ENCODE measurements around the gene CDKL4.

- TF ChIP-seq ZNF792 (tag by site-specific recombination; IDR thresholded peaks at IDR 0.05) (no peak), ZNF274 (IDR thresholded peaks at IDR 0.05; ENCODE audit: low read length) (no peak), ZNF274 (tag by site-specific recombination; IDR thresholded peaks at IDR 0.05; ENCODE audit: borderline replicate concordance) (no peak), ZNF140 (tag by site-specific recombination; IDR thresholded peaks at IDR 0.05) (no peak)
- TF ChIP-seq, protein P1, sequence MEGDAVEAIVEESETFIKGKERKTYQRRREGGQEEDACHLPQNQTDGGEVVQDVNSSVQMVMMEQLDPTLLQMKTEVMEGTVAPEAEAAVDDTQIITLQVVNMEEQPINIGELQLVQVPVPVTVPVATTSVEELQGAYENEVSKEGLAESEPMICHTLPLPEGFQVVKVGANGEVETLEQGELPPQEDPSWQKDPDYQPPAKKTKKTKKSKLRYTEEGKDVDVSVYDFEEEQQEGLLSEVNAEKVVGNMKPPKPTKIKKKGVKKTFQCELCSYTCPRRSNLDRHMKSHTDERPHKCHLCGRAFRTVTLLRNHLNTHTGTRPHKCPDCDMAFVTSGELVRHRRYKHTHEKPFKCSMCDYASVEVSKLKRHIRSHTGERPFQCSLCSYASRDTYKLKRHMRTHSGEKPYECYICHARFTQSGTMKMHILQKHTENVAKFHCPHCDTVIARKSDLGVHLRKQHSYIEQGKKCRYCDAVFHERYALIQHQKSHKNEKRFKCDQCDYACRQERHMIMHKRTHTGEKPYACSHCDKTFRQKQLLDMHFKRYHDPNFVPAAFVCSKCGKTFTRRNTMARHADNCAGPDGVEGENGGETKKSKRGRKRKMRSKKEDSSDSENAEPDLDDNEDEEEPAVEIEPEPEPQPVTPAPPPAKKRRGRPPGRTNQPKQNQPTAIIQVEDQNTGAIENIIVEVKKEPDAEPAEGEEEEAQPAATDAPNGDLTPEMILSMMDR (tag by site-specific recombination; IDR thresholded peaks at IDR 0.05), result no peak
Observed at GRCh38 chr2:39246382-39246980, 2.7 kb upstream of the CDKL4 start.
